Stimulated activated CD8-positive, alpha-beta memory T cell treated with anti-CD3 and anti-CD28 coated beads, Interleukin-7, amount 100 ng/mL, for 4 hours (primary cell): ENCODE results near the gene TNP2.

Experiments
- DNase-seq, 2 donors: peaks; one replicate each; pipeline ENCODE4 v3.0.0-alpha.2; 2020; ENCODE audit warnings: low read depth in 2 of 2

TNP2 gene

GRCh38 chr16:11268921-11269375 is at the start of gene TNP2:
Gene TNP2 (minus strand): TSS chr16:11269325. CDS start chr16:11269262, 63 bp downstream.
- DNase-seq, result no peak

DNA sequence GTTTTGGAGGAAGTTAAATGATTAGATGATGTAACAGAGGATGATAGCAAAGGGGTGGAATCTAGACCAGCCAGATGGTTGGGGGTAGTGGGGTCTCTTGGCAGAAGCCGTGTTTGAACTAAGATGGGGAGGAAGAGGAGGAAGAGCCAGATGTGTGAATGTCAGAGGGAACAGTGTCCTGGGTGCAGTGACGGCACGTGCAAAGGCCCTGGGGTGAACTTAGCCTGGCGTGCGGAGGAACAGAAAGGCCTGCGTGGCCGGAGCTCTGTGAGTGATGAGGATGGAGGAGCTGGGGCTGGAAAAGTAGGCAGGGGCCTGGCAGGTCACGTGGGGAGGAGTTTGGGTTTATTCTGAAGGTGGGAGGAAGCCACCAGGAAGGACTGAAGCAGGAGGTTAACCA is 49.7 kb upstream of the TNP2 start:
- no peak for DNase-seq

DNA sequence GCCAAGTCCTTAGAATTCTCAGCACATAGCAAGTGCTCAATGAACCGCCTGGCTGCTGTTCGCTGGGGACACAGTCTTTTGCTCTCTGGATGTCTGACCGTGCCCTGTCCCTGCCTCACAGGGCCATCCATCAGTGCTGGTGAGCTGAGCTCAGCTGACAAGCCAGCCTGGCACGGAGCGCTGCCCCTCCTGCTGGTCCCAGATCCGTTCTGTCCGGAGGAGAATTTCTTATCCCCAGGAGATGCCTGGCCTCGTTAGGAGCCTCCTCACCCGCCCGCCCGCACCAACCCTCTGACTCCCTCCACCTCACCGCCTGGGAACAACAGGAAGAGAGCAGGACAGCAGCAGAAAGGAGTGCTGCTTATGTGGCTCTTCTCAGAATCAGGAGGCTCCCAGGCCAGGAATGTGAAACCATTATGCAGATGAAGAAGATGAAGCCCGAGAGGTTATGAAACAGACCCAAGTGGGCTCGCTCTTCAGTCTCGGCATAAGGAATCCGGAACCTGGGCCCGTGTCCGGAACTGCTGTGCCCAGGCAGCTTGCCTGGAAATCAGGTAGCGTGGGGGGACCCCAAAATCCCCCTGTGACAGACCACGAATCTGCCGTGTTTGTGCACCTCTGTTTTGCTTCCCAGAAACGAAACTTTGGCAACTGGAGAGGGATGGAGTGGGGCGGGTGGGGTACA is 47.3 kb upstream of the TNP2 start:
- DNase-seq, result no peak

DNA sequence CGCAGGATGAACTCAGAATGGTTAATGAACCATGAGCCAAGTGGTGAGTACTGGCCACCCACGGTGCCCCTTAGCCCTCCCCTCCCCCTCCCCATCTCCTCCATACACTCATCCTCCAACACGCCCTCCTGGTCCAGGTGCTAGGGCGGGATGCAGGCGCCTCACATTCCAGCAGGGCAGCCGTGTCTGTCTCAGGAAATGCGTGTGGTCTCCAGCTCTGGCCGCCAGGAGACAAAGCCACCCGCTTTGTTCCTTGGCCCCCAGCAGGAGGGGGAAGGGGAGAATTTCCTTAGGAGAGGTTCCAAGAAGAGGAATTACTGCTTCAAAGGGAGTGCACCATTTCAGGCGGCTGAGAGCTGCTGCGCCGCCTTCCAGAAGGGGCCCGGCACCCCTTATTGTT is 46.4 kb upstream of the TNP2 start:
- no peak for DNase-seq

DNA sequence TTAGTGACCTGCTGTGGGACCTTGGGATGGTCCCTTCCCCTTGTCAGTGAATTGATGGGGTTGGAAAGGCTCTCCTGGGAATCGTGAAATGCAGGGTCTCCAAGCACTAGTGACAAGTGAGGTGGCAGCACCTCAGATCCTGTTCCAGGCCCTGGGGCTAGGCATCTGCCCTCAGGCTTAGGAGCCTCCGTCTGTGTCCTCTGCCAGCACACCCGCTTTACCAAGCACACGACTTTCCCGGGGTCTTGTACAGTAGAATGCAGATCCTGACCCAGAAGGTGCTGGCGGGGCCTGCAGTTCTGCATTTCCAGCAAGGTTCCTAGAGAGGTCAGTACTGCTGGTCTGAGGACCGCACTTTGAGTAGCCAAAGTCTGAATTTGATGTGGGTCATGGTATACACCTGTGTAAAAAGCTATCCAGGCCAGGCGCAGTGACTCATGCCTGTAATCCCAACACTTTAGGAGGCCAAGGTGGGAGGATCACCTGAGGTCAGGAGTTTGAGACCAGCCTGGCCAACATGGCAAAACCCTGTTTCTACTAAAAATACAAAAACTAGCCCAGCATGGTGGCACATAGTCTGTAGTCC is 45.3 kb upstream of the TNP2 start:
- no peak for DNase-seq

DNA sequence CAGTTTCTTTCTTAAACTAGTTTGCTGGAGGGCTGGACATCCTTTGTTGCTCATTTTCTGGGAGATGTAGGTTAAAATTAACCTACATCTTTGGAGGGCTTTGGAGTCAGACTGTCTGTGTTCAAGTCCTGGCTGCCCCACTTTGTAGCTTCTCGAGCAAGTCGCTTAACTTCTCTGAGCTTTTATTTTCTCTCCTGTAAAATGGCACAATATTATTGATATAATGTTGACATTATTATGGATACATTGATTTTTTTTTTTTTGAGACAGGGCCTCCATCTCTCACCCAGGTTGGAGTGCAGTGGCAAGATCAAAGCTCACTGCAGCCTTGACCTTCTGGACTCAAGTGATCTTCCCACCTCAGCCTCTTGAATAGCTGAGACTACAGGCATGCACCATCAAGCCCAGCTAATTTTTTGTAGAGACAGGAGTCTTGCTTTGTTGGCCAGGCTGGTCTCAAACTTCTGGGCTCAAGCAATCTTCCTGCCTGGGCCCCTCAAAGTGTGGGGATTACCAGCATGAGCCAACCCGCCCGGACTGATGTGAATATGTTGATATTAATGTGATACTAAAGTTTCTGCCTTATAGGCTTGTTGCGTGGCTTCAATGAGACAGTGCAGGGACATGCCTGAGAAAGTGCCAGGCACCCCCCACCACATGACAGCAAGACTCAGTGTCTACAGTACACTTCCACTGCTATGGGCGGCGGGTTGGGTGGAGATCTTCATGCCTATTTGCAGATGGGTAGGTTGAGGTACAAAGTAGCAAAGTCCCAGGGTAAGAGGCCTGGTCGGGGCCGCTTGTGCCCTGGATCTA is 44.6 kb upstream of the TNP2 start:
- DNase-seq, result no peak

DNA sequence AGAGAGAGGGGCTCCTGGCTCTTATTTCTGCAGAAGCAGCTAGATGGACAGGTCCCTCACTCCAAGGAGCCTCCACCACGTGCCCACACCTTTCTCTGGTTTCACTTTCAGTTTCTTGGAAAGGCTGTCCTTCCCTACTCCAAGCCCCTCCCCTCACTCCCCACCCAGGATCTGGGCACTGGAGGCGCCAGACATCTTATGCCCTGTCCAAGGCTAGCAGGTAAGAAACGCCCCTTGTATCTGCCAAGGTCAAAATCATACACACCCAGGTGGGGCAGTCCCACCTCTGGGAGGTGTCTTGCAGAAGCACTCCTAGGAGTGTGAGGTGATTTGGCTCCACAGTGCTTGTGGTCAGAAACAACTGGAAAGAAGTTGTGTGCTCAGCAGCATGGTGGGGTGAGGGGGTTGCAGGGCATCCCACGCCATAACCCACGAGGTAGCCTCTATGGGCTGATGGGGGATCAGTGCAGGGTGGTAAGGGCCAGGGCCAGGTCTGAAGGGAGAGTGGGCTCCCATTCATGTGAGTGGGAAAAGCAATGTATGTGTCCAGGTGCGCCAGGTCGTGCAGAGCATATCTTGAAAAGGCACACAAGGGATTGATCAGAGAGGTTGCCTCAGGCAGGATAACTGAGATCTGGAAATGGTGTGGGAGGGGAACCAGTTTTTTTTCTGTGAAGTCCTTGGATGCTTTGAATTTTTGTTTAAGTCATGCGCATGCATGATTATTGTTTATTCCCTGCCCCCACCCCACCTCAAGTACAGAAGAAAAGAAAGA is 43.8 kb upstream of the TNP2 start:
- peak in 1 of 2 donors; percentile 7 for DNase-seq

GRCh38 chr16:11310997-11311561 is 42.0 kb upstream of the TNP2 start:
- no peak for DNase-seq

GRCh38 chr16:11310634-11310977 is 41.5 kb upstream of the TNP2 start:
- DNase-seq, result no peak

DNA sequence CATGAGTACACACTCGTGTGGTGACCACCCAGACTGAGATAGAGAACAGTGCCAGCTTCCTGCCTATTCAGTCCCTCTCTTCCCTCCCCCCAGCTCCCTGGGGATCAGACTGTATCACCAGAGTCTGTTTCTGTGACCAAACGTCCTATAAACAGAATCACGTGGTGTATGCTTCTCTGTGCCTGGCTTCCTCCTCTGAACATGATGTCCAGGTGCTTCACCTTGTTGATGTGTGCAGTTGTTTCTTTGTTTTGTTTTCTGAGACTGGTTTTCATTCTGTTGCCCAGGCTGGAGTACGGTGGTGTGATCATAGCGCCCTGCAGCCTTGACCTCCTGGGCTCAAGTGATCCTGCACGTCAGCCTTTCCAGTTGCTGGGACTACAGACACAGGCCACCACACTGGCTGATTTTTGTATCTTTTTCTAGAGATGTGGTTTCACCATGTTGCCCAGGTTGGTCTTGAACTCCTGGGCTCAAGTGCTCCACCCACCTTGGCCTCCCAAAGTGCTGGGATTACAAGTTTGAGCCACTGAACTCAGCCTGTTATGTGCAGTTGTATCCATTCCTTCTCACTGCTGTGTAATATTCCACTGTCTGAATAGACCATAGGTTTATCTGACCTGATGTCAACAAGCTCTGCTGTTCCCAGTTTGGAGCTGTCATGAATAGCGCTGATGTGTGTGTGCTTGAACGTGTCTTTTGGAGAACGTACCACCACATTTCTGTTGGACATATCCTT is 40.9 kb upstream of the TNP2 start:
- no peak for DNase-seq

GRCh38 chr16:11308493-11309283 is 39.6 kb upstream of the TNP2 start:
- no peak for DNase-seq

DNA sequence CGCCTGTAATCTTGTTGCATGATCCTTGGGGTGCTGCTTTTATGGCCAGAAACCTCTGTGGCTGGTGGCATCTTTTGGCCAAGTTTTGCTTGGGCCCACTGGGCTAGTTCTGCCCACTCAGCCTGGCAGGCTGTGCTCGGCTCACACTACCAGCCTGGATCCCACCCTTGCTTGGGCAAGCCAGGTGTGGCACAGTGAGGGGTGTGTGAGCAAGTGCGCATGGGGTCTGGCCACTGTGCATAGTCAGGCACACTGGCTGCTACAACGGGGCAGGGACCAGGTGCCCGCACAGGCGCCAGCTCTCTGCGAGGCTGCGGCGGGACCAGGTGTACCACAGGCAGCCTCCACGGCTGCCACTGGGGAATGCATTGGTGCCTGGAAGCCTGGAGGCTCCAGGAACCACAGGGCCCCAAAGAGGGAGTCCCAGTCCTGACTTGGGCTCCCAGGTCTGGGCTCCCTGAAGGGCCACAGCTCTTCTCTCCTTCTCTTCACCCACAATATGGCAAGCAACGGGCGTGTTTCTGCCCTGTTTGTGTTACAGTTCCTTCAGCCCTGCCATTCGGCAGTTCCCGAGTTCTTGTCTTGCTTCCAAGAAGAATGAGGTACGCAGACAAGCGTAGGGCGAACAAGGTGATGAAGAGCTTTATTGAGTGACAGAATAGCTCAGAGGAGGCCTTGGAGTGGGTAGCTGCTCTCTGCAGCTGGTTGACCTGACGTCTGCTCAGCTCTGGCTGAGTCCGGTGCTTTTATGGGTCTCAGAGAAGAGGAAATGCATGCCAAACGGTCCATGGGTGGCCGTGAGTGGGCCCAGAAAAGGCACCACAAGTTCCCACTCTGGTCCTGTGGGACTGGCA is 38.7 kb upstream of the TNP2 start:
- no peak for DNase-seq

GRCh38 chr16:11306997-11307638 is 38.0 kb upstream of the TNP2 start:
- DNase-seq, result no peak

DNA sequence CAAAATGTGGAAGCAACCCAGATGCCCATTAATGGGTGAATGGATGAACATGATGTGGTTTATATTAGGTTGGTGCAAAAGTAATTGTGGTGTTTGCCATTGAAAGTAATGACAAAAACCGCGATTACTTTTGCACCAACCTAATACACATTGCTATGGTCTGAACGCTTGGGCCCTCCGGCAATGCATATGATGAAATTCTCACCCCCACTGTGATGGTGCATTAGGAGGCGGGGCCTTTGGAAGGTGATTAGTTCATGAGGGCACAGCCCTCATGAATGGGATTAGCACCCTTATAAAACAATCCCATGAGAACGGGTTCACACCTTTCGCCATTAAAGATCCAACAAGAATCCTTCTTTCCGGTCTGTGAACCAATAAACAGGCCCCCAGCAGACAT is 37.3 kb upstream of the TNP2 start:
- DNase-seq, result no peak

GRCh38 chr16:11303405-11304138 is 34.4 kb upstream of the TNP2 start:
- no peak for DNase-seq

- DNase-seq, result no peak
Observed at GRCh38 chr16:11302977-11303376, 33.9 kb upstream of the TNP2 start.

GRCh38 chr16:11301645-11302501 is 32.7 kb upstream of the TNP2 start:
- no peak for DNase-seq
